HCT116 (cell line): ENCODE data around the gene COL8A2. TPM values are rescaled to one million over a fixed set of nuclear protein-coding genes. Genes with fewer than 3 reads are reported as not detected.

Experiments used
- ATAC-seq: fragments of 200-7000 bp; cut with Tn5 transposase; 2 replicates; pipeline ENCODE4 v1.9.1; 2020; ENCODE audit warnings: mild to moderate bottlenecking, moderate library complexity
- BruUV-seq: library from RNA; stranded (reverse); fragments of 400-500 nt; replicated peaks from 2 replicates; lab custom pipeline; 2021; lab: Mats Ljungman, UMichigan
- CTCF ChIA-PET: fragments of 300-600 bp; sonication (Branson Sonifier 250); formaldehyde crosslinking; loops from one replicate; lab custom pipeline; 2021; ENCODE audit warnings: antibody characterized with exemption; lab: Charles Lee
- POLR2A ChIA-PET: fragments of 300-600, 350-600 bp; sonication (Branson Sonifier 250); formaldehyde crosslinking; loops from one replicate; lab custom pipeline; 2021; ENCODE audit warnings: antibody characterized with exemption; lab: Charles Lee
- RAD21 ChIA-PET, 2 experiments: fragments of 300-600 bp; sonication (Branson Sonifier 250); formaldehyde crosslinking; loops; one replicate each; lab custom pipeline; 2023; ENCODE audit warnings: low total read pairs in 2 of 2; ENCODE audit not compliant: uncharacterized antibody in 2 of 2, unreplicated experiment in 2 of 2, low non-redundant PET in 1 of 2; lab: Charles Lee
- DNase-seq: peaks from one replicate; pipeline ENCODE4 v3.0.0-alpha.2; 2010; ENCODE audit warnings: low read depth, low spot score
- H2AFZ ChIP-seq: fragments of 200-600 bp; shearing (Covaris generic), sonication (generic); 2 replicates; pipeline ENCODE4 v1.6.1; 2017; ENCODE audit warnings: low read depth, mixed run types, mixed read lengths, antibody characterized with exemption, low read length; ENCODE audit not compliant: poor library complexity, severe bottlenecking
- H3K27ac ChIP-seq: 2 replicates; pipeline ENCODE4 v1.5.1; 2012; ENCODE audit warnings: low read depth, low read length
- H3K27me3 ChIP-seq: fragments of 200-600 bp; sonication (generic); 2 replicates; pipeline ENCODE4 v1.6.1; 2016; ENCODE audit warnings: mixed run types, low read length, mixed read lengths; ENCODE audit not compliant: insufficient read depth
- H3K36me3 ChIP-seq, 2 experiments: fragments of 200-500 bp in 1 of 2; fragments of 200-600 bp in 1 of 2; sonication (Bioruptor generic) in 1 of 2; sonication (generic) in 1 of 2; 2 replicates each; pipeline versions ENCODE4 v1.5.1 to v1.6.1; 2014 to 2016; ENCODE audit warnings: low read length in 2 of 2, inconsistent platforms in 1 of 2, mixed read lengths in 1 of 2, mixed run types in 1 of 2; ENCODE audit not compliant: insufficient read depth in 2 of 2, control insufficient read depth in 1 of 2
- H3K4me1 ChIP-seq, 2 experiments: fragments of 200-600 bp in 1 of 2; sonication (generic) in 1 of 2; 2 replicates each; pipeline versions ENCODE4 v1.5.1 to v1.6.1; 2012 to 2017; ENCODE audit warnings: low read length in 2 of 2, inconsistent platforms in 1 of 2, mild to moderate bottlenecking in 1 of 2, mixed read lengths in 1 of 2, mixed run types in 1 of 2, moderate library complexity in 1 of 2; ENCODE audit not compliant: insufficient read depth in 2 of 2, control insufficient read depth in 1 of 2
- H3K4me2 ChIP-seq: fragments of 200-600 bp; sonication (generic); 2 replicates; pipeline ENCODE4 v1.6.1; 2017; ENCODE audit warnings: mixed run types, low read length, mixed read lengths
- H3K4me3 ChIP-seq, 2 experiments: fragments of 200-600 bp in 1 of 2; sonication (generic) in 1 of 2; replicated peaks in 1 of 2; 2 replicates each; pipeline ENCODE4 v1.5.1; 2011 to 2016; ENCODE audit warnings: low read length in 2 of 2, control low read depth in 1 of 2, low read depth in 1 of 2, mild to moderate bottlenecking in 1 of 2, mixed read lengths in 1 of 2, mixed run types in 1 of 2
- H3K79me2 ChIP-seq: fragments of 200-600 bp; sonication (generic); 2 replicates; pipeline ENCODE4 v1.6.1; 2017; ENCODE audit warnings: mild to moderate bottlenecking, mixed run types, low read length, moderate library complexity, mixed read lengths; ENCODE audit not compliant: insufficient read depth
- H3K9ac ChIP-seq: fragments of 200-600 bp; sonication (generic); 2 replicates; pipeline ENCODE4 v1.6.1; 2016; ENCODE audit warnings: low read length, mixed read lengths
- H3K9me2 ChIP-seq: fragments of 200-600 bp; sonication (generic), shearing (Covaris generic); 2 replicates; pipeline ENCODE4 v1.6.1; 2017; ENCODE audit warnings: mixed run types, mild to moderate bottlenecking, moderate library complexity; ENCODE audit not compliant: insufficient read depth
- H3K9me3 ChIP-seq, 2 experiments: fragments of 200-500 bp in 1 of 2; fragments of 200-600 bp in 1 of 2; sonication (Bioruptor generic) in 1 of 2; sonication (generic) in 1 of 2; 2 replicates each; pipeline ENCODE4 v1.6.1; 2014 to 2017; ENCODE audit warnings: low read length in 2 of 2, mixed read lengths in 2 of 2, inconsistent platforms in 1 of 2, low read depth in 1 of 2, mild to moderate bottlenecking in 1 of 2, mixed run types in 1 of 2, moderate library complexity in 1 of 2; ENCODE audit not compliant: control insufficient read depth in 1 of 2, insufficient read depth in 1 of 2
- H4K20me1 ChIP-seq: fragments of 200-600 bp; sonication (generic), shearing (Covaris generic); 2 replicates; pipeline ENCODE4 v1.6.1; 2017; ENCODE audit warnings: mixed run types, mild to moderate bottlenecking, moderate library complexity; ENCODE audit not compliant: insufficient read depth
- CBX3 ChIP-seq: IDR thresholded peaks from 2 replicates; pipeline ENCODE4 v1.6.1; 2012; ENCODE audit warnings: low read depth
- EGR1 ChIP-seq: IDR thresholded peaks from 2 replicates; pipeline ENCODE4 v1.6.1; 2012; ENCODE audit warnings: low read depth
- ELF1 ChIP-seq: IDR thresholded peaks from 2 replicates; pipeline ENCODE4 v1.6.1; 2012; ENCODE audit warnings: low read depth, borderline replicate concordance
- EZH2 ChIP-seq: fragments of 200-600 bp; sonication (generic); IDR thresholded peaks from 2 replicates; pipeline ENCODE4 v1.6.1; 2017; ENCODE audit warnings: antibody characterized with exemption, mixed run types
- EZH2phosphoT487 ChIP-seq: fragments of 200-600 bp; IDR thresholded peaks from 2 replicates; pipeline ENCODE4 v1.6.1; 2018; ENCODE audit warnings: antibody characterized with exemption, borderline replicate concordance
- FOSL1 ChIP-seq: IDR thresholded peaks from 2 replicates; pipeline ENCODE4 v1.6.1; 2012; ENCODE audit warnings: low read depth
- JUND ChIP-seq: IDR thresholded peaks from 2 replicates; pipeline ENCODE4 v1.6.1; 2012
- POLR2A ChIP-seq: IDR thresholded peaks from 2 replicates; pipeline ENCODE4 v1.7.0; 2011; ENCODE audit warnings: borderline replicate concordance; ENCODE audit not compliant: insufficient read depth, insufficient read length; ENCODE audit errors: extremely low read depth
- POLR2AphosphoS5 ChIP-seq: IDR thresholded peaks from 2 replicates; pipeline ENCODE4 v1.6.1; 2011; ENCODE audit warnings: mild to moderate bottlenecking, low read depth, low read length, moderate library complexity
- RAD21 ChIP-seq: IDR thresholded peaks from 2 replicates; pipeline ENCODE4 v1.6.1; 2012; ENCODE audit warnings: low read depth, mild to moderate bottlenecking
- SIN3A ChIP-seq: IDR thresholded peaks from 2 replicates; pipeline ENCODE4 v1.6.1; 2012; ENCODE audit warnings: low read depth
- SP1 ChIP-seq: IDR thresholded peaks from 2 replicates; pipeline ENCODE4 v1.6.1; 2012; ENCODE audit warnings: low read depth
- SRF ChIP-seq: IDR thresholded peaks from 2 replicates; pipeline ENCODE4 v1.6.1; 2012; ENCODE audit warnings: low read depth
- ZNF274 ChIP-seq: fragments of 200-500 bp; sonication (Bioruptor generic); IDR thresholded peaks from 2 replicates; pipeline ENCODE4 v1.6.1; 2014; ENCODE audit warnings: mild to moderate bottlenecking, low read depth, low read length, inconsistent platforms
- intact Hi-C: fragments of 100-400 bp; cut with micrococcal nuclease; formaldehyde crosslinking; loops from 2 replicates; pipeline ENCODE4 v1.10.0; 2022
- total RNA-seq: library from RNA; stranded (reverse); gene quantifications from one replicate; pipeline ENCODE4 v1.2.1, GENCODE V29; 2021; ENCODE audit not compliant: unreplicated experiment
- TF ChIP-seq, protein P1 (sequence below): IDR thresholded peaks from 2 replicates; pipeline ENCODE4 v1.6.1; 2012; ENCODE audit warnings: low read depth
- TF ChIP-seq, protein P2 (sequence below): IDR thresholded peaks from 2 replicates; pipeline ENCODE4 v1.6.1; 2012
- TF ChIP-seq, protein P3 (sequence below), 3 experiments: fragments of 200-600 bp in 1 of 3; sonication (generic) in 1 of 3; IDR thresholded peaks in 2 of 3; conservative IDR thresholded peaks in 1 of 3; 2 replicates each; pipeline ENCODE4 v1.5.1; 2012 to 2017; ENCODE audit warnings: low read depth in 2 of 3, low read length in 2 of 3, antibody characterized with exemption in 1 of 3, borderline replicate concordance in 1 of 3, control low read depth in 1 of 3, mild to moderate bottlenecking in 1 of 3, mixed read lengths in 1 of 3, mixed run types in 1 of 3, moderate library complexity in 1 of 3; ENCODE audit not compliant: insufficient read depth in 1 of 3
- TF ChIP-seq, protein P4 (sequence below): IDR thresholded peaks from 2 replicates; pipeline ENCODE4 v1.6.1; 2012
- TF ChIP-seq, protein P5 (sequence below): IDR thresholded peaks from 2 replicates; pipeline ENCODE4 v1.6.1; 2011; ENCODE audit warnings: mild to moderate bottlenecking, low read length, moderate library complexity; ENCODE audit not compliant: insufficient replicate concordance; ENCODE audit errors: extremely low read depth

COL8A2 gene
- total RNA-seq, 1 experiment from 2014 or later, result 0.05 TPM

DNA sequence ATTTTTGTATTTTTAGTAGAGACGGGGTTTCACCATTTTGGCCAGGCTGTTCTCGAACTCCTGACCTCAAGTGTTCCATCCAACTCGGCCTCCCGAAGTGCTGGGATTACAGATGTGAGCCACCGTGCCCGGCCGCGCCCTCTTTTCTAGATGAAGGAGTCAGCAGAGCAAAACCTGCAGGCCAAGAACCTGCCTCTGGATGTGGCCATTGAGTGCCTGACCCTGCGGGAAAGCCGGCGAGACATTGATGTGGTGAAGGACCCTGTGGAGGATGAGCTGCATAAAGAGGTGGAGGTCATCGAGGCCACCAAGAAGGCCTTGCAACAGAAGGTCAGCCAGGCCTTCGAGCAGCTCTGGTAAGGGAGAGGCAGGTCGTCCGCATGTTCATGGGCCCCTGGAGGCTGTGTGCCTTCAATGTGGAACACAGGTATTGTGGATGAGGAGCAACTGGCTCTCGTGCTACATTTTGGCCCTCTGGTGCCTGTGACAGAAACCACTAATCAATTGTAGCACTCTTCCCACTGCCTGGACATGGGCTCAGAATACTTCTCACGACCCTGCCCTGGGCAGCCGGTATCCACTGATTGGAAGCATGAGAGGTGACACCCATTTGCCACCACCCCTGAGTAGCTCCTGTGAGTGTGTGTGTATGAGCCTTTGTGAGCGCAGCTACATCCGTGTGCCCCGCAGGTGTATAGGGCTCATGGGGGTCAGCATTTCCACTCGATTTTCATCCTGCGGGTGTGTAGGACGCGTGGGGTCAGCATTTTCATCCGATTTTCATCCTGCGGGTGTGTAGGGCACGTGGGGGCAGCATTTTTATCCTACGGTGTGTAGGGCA is 39.1 kb downstream of the COL8A2 start:
- H3K9ac ChIP-seq, result no peak overlapping the region
- CTCF ChIA-PET, result no interaction called here
- no peaks in the 10 kb centered on the region for H3K9me2 ChIP-seq
- POLR2A ChIA-PET, result no interaction called here
- intact Hi-C loops, result loop anchor here (10.0 kb wide), 1 partner anchor 231 kb away; no protein-coding TSS in a partner anchor
- H3K27ac ChIP-seq, result no peak overlapping the region
- H2AFZ ChIP-seq, result no peak overlapping the region
- no peak overlapping the region for H3K4me3 ChIP-seq
- H3K4me2 ChIP-seq, result no peak overlapping the region
- no peaks in the 10 kb centered on the region for H4K20me1 ChIP-seq
- H3K79me2 ChIP-seq, result peaks cover 21% of the 10 kb centered on the region
- H3K4me1 ChIP-seq, result peaks cover 0 to 18% of the 10 kb centered on the region in 2 experiments; a peak in 2 of 4 replicates
- H3K36me3 ChIP-seq, result no peaks in the 10 kb centered on the region
- no TSS peak for BruUV-seq
- RAD21 ChIA-PET, result interaction anchor here in 1 of 2 experiments (0.7 kb wide), 1 partner anchor 371 kb away, joined by 3 read pairs; no protein-coding TSS in a partner anchor
- DNase-seq (no peak), ATAC-seq (no peak)
- no peaks in the 10 kb centered on the region for H3K9me3 ChIP-seq
- no peaks in the 10 kb centered on the region for H3K27me3 ChIP-seq
- TF ChIP-seq, protein P1, sequence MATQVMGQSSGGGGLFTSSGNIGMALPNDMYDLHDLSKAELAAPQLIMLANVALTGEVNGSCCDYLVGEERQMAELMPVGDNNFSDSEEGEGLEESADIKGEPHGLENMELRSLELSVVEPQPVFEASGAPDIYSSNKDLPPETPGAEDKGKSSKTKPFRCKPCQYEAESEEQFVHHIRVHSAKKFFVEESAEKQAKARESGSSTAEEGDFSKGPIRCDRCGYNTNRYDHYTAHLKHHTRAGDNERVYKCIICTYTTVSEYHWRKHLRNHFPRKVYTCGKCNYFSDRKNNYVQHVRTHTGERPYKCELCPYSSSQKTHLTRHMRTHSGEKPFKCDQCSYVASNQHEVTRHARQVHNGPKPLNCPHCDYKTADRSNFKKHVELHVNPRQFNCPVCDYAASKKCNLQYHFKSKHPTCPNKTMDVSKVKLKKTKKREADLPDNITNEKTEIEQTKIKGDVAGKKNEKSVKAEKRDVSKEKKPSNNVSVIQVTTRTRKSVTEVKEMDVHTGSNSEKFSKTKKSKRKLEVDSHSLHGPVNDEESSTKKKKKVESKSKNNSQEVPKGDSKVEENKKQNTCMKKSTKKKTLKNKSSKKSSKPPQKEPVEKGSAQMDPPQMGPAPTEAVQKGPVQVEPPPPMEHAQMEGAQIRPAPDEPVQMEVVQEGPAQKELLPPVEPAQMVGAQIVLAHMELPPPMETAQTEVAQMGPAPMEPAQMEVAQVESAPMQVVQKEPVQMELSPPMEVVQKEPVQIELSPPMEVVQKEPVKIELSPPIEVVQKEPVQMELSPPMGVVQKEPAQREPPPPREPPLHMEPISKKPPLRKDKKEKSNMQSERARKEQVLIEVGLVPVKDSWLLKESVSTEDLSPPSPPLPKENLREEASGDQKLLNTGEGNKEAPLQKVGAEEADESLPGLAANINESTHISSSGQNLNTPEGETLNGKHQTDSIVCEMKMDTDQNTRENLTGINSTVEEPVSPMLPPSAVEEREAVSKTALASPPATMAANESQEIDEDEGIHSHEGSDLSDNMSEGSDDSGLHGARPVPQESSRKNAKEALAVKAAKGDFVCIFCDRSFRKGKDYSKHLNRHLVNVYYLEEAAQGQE, result no peak
- TF ChIP-seq ZNF274 (no peak), RAD21 (no peak), CBX3 (no peak), ELF1 (no peak), EZH2 (no peak), FOSL1 (no peak), JUND (no peak), EGR1 (no peak), POLR2AphosphoS5 (no peak), POLR2A (no peak), SRF (no peak), EZH2phosphoT487 (no peak), SP1 (no peak), SIN3A (no peak)
- TF ChIP-seq, protein P2, sequence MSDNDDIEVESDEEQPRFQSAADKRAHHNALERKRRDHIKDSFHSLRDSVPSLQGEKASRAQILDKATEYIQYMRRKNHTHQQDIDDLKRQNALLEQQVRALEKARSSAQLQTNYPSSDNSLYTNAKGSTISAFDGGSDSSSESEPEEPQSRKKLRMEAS, result no peak
- TF ChIP-seq, protein P3, sequence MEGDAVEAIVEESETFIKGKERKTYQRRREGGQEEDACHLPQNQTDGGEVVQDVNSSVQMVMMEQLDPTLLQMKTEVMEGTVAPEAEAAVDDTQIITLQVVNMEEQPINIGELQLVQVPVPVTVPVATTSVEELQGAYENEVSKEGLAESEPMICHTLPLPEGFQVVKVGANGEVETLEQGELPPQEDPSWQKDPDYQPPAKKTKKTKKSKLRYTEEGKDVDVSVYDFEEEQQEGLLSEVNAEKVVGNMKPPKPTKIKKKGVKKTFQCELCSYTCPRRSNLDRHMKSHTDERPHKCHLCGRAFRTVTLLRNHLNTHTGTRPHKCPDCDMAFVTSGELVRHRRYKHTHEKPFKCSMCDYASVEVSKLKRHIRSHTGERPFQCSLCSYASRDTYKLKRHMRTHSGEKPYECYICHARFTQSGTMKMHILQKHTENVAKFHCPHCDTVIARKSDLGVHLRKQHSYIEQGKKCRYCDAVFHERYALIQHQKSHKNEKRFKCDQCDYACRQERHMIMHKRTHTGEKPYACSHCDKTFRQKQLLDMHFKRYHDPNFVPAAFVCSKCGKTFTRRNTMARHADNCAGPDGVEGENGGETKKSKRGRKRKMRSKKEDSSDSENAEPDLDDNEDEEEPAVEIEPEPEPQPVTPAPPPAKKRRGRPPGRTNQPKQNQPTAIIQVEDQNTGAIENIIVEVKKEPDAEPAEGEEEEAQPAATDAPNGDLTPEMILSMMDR (IDR thresholded peaks at IDR 0.05 in 2 of 3, conservative IDR thresholded peaks at IDR 0.05 in 1 of 3; ENCODE audit: borderline replicate concordance in 1 of 3, insufficient read depth in 1 of 3, low read depth in 2 of 3, low read length in 2 of 3), result no peak
- TF ChIP-seq, protein P4, sequence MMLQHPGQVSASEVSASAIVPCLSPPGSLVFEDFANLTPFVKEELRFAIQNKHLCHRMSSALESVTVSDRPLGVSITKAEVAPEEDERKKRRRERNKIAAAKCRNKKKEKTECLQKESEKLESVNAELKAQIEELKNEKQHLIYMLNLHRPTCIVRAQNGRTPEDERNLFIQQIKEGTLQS, result no peak
- TF ChIP-seq, protein P5, sequence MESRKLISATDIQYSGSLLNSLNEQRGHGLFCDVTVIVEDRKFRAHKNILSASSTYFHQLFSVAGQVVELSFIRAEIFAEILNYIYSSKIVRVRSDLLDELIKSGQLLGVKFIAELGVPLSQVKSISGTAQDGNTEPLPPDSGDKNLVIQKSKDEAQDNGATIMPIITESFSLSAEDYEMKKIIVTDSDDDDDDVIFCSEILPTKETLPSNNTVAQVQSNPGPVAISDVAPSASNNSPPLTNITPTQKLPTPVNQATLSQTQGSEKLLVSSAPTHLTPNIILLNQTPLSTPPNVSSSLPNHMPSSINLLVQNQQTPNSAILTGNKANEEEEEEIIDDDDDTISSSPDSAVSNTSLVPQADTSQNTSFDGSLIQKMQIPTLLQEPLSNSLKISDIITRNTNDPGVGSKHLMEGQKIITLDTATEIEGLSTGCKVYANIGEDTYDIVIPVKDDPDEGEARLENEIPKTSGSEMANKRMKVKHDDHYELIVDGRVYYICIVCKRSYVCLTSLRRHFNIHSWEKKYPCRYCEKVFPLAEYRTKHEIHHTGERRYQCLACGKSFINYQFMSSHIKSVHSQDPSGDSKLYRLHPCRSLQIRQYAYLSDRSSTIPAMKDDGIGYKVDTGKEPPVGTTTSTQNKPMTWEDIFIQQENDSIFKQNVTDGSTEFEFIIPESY, result no peak
